ENCODE measurements around the gene BTNL2.

- TF ChIP-seq SUZ12 (IDR thresholded peaks at IDR 0.05; ENCODE audit: extremely low read depth, insufficient read depth, insufficient read length) (no peak), ZNF274 (IDR thresholded peaks at IDR 0.05; ENCODE audit: low read depth, low read length) (no peak)
These were observed 19.2 kb downstream of the BTNL2 start for GRCh38 chr6:32387589-32388340.
